SK-N-SH (cell line): ENCODE results near the gene CSNK1E.
"Not testable (repeated sequence)": the region's sequence is repeated elsewhere in the genome, so short reads cannot be mapped to it uniquely, and the experiment has no call there.

ENCODE experiments used
- FOXJ3 ChIP-seq: sonication (generic); formaldehyde crosslinking; IDR thresholded peaks from 2 replicates; pipeline ENCODE4 v1.5.1; 2020; ENCODE audit warnings: mild to moderate bottlenecking, missing genetic modification reagents
- MXI1 ChIP-seq: IDR thresholded peaks from 2 replicates; pipeline ENCODE4 v1.6.1; 2012; ENCODE audit warnings: mild to moderate bottlenecking, low read depth, low read length, improper control_type of control experiment
- TF ChIP-seq, protein P1 (sequence below): fragments of 200-600 bp; sonication (generic); IDR thresholded peaks from 2 replicates; pipeline ENCODE4 v1.6.1; 2017; ENCODE audit warnings: antibody characterized with exemption, mild to moderate bottlenecking, moderate library complexity

GRCh38 chr22:38365174-38365573 is 47.9 kb upstream of the CSNK1E start:
- TF ChIP-seq, protein P1, sequence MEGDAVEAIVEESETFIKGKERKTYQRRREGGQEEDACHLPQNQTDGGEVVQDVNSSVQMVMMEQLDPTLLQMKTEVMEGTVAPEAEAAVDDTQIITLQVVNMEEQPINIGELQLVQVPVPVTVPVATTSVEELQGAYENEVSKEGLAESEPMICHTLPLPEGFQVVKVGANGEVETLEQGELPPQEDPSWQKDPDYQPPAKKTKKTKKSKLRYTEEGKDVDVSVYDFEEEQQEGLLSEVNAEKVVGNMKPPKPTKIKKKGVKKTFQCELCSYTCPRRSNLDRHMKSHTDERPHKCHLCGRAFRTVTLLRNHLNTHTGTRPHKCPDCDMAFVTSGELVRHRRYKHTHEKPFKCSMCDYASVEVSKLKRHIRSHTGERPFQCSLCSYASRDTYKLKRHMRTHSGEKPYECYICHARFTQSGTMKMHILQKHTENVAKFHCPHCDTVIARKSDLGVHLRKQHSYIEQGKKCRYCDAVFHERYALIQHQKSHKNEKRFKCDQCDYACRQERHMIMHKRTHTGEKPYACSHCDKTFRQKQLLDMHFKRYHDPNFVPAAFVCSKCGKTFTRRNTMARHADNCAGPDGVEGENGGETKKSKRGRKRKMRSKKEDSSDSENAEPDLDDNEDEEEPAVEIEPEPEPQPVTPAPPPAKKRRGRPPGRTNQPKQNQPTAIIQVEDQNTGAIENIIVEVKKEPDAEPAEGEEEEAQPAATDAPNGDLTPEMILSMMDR, result not testable (repeated sequence)
- TF ChIP-seq FOXJ3, MXI1: not testable (repeated sequence)
